Measurements from ENCODE around the gene ZNF100. TPM values are rescaled to one million over a fixed set of nuclear protein-coding genes. Genes with fewer than 3 reads are reported as not detected.

ZNF100 gene
- total and polyA plus RNA-seq, 9 of the 15 experiments (the other 6 are each of a cell fraction or from before 2014, with no cell fraction given): 4.5 to 27.2 (median 19.6) TPM

- no peaks in the 10 kb centered on the region for H3K27me3 ChIP-seq (ENCODE audit: control insufficient read depth in 2 of 2, insufficient read depth in 2 of 2, low read length in 2 of 2)
- no peaks in the 10 kb centered on the region for H4K20me1 ChIP-seq (replicated peaks; ENCODE audit: control insufficient read depth, insufficient read depth, low read length)
- no peak overlapping the region for H3K4me3 ChIP-seq
- ChIA-PET POLR2A (interaction anchor here (0.7 kb wide), 1 partner anchor 21 kb away, joined by 3 read pairs; no protein-coding TSS in a partner anchor), CTCF (ENCODE audit: low intra/inter-chr PET ratio) (interaction anchor here (0.6 kb wide), 1 partner anchor 437 kb away, joined by 7 read pairs; no protein-coding TSS in a partner anchor)
- no peaks in the 10 kb centered on the region for H3K36me3 ChIP-seq (ENCODE audit: control insufficient read depth, insufficient read depth, low read length)
- intact Hi-C loops (cut with micrococcal nuclease) (loop anchor here (5.0 to 10.0 kb wide), 4 partner anchors 96 to 847 kb away; partner anchors contain the start of gene ZNF429), in situ Hi-C loops (cut with MboI) (no loop called here)
- no peak overlapping the region for H3K4me2 ChIP-seq (ENCODE audit: insufficient read depth, low read length)
- no peaks in the 10 kb centered on the region for H3K79me2 ChIP-seq (ENCODE audit: control insufficient read depth, insufficient read depth, low read length)
- peak; percentile 57 for FAIRE-seq
- no peaks in the 10 kb centered on the region; the same call in 1 of the 2 replicates for H3K9me3 ChIP-seq (replicated peaks; ENCODE audit: control insufficient read depth, insufficient read depth, low read depth, low read length)
- H3K27ac ChIP-seq (ENCODE audit: extremely low read depth, low read depth, low read length): no peak overlapping the region
- no peak overlapping the region for H3K9ac ChIP-seq (ENCODE audit: insufficient read depth in 1 of 2, low read depth in 2 of 2, low read length in 2 of 2)
- peak; percentile 77 for ATAC-seq
- H3K4me1 ChIP-seq (replicated peaks in 1 of 2; ENCODE audit: control insufficient read depth in 2 of 2, insufficient read depth in 2 of 2, low read length in 2 of 2): peaks cover 11 to 17% of the 10 kb centered on the region in 2 experiments
- no peaks in the 10 kb centered on the region for H3K9me1 ChIP-seq (ENCODE audit: control insufficient read depth, insufficient read depth, low read length)
- peak in 2 of 4 experiments; percentile 9 to 51 for DNase-seq (ENCODE audit: extremely low read depth in 1 of 4, low spot score in 3 of 4)
- no peak overlapping the region for H2AFZ ChIP-seq (ENCODE audit: low read depth, low read length)
- WGBS (ENCODE audit: insufficient coverage, low coverage, missing lambda C conversion rate): 32% methylated on average over 4 of the region's 4 CpGs
- BruUV-seq (replicated peaks): no TSS peak
- TF ChIP-seq CTCF (IDR thresholded peaks at IDR 0.05 in 2 of 3, conservative IDR thresholded peaks at IDR 0.05 in 1 of 3; ENCODE audit: insufficient read depth in 2 of 3, low read depth in 1 of 3, low read length in 3 of 3) (peak; percentile 34 to 64 (median 45); a peak in 5 of 6 replicates), NBN (IDR thresholded peaks at IDR 0.05; ENCODE audit: low read depth) (no peak), GATAD2B (IDR thresholded peaks at IDR 0.05; ENCODE audit: borderline replicate concordance) (0 out of 2 replicates have a peak, but pooled peaks have one; percentile 30), PML (IDR thresholded peaks at IDR 0.05; ENCODE audit: low read length) (no peak), ZNF24 (IDR thresholded peaks at IDR 0.05) (no peak), RAD21 (CRISPR knock-in tag; conservative IDR thresholded peaks at IDR 0.05 in 1 of 2, IDR thresholded peaks at IDR 0.05 in 1 of 2) (peak; percentile 59 to 90), PHF21A (IDR thresholded peaks at IDR 0.05; ENCODE audit: borderline replicate concordance, low read depth) (no peak), SOX6 (IDR thresholded peaks at IDR 0.05) (0 out of 2 replicates have a peak, but pooled peaks have one; percentile 12), ZNF280B (CRISPR knock-in tag; IDR thresholded peaks at IDR 0.05) (no peak), ETS1 (conservative IDR thresholded peaks at IDR 0.05; ENCODE audit: control insufficient read depth, low read depth, low read length) (no peak), ZBTB5 (IDR thresholded peaks at IDR 0.05) (no peak), DIDO1 (tag; IDR thresholded peaks at IDR 0.05; ENCODE audit: low read depth) (no peak), CC2D1A (IDR thresholded peaks at IDR 0.05) (peak; percentile 14; the same call in 1 of the 2 replicates)
These were observed 69.2 kb downstream of the ZNF100 start for GRCh38 chr19:21698215-21698614.

All from K562 (cell line).